Measurements from ENCODE around the gene FBXO42.
A peak's percentile ranks its signal among the peaks of the same experiment; 100 is the strongest.
"Not testable (repeated sequence)": the region's sequence is repeated elsewhere in the genome, so short reads cannot be mapped to it uniquely, and the experiment has no call there.

FBXO42 gene

DNA sequence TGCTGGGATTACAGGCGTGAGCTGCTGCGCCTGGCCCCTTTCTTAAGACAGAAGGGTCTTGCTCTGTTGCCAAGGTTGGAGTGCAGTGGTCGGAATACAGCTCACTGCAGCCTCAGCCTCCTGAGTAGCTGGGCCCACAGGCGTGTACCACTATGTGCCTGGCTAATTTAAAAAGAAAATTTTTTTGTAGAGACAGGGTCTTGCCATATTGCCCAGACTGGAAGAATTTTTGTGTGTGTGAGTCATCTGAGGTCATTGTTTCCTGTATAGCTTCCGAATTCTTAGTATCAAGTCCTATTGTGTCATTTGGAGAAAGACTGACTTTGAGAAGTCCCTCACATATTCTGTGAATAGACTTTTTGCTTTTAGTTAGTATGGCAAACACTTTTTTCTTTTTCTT is 19.4 kb upstream of the FBXO42 start:
- no peak for DNase-seq

GRCh38 chr1:16369821-16370220 is 17.5 kb upstream of the FBXO42 start:
- DNase-seq: no peak

DNA sequence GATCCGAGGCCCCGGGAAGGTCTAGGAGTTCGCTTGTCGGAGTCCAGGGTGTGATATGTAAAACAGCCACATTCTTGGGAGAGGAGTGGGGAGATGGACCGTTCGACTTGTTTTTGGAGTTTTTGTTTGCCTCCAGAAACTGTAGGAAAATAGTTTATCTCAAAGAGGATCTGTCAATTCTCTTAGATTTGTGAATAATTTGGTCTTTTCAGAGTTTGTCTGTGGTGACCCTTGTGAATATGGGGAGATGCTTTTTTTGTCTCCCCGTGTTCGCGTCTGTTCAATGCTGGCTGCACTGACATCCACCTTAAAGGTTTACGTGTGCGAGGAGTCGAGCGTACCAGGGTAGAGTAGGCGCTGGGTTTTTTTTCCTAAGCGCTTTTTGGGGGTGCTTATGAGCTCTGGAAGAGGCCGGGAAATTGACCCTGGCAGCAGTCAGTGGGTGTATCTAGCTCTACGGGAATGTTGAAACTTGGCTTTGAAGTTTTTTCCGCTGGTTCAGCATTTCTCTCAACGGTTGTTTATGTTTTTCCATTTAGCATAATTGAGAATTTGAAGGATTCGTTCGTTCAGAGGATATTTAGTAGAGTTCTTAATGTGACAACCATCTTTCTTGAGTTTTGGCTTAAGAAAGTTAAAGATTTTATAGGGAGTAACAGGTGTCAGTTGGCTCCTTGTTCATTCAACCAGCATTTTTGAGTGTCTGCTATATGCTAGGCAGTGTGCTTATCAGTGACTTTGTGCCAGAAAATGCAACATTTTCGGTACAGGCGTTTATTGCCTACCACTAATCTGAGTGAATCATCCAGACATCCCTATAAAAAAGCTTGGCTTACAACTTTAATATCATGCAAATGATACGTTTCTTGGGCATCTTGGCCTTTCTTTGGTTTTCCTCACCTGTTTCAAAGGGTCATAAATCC is 15.9 kb upstream of the FBXO42 start:
- DNase-seq: no peak

DNA sequence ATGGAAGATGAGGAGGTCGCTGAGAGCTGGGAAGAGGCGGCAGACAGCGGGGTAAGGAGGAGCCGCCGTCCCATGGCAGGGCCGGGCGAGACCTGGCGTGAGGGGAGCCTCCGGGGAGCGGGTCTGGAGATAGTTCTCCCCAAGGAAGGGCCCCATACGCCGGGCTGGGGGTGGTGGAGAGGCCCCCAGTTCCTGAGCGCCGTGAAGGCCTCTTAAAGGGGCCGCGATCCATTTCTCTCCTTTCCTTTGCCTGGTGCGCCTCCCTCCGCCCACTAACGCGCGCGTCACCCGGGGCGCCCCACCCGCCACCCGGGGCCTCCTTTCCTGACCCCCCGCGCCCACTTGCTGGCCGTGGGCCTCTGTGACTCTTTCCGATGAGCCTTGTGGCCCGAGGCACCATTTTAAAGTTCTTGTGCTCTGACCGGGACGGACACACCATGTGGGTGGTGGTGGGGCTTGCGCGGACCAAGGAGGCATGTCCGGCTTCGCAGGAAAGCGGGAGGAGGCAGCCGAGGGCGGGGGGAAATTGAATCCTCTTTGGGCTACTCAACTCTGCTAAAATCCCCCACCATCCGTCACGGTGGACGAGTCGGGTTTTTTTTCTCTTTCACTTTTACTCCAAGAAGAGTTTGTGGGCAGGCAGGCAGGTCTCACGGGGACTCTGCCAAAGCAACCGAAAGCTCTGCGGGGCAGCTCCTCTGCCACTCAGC is 15.1 kb upstream of the FBXO42 start:
- peak; percentile 80 for DNase-seq

- peak; percentile 99 for DNase-seq
Measured at GRCh38 chr1:16366722-16367257, 14.5 kb upstream of the FBXO42 start, which contains the start of gene SZRD1. Gene SZRD1, plus strand, starts transcription at chr1:16367242. Its CDS starts 16 bp downstream, at chr1:16367258.

GRCh38 chr1:16365146-16365498 is 12.8 kb upstream of the FBXO42 start:
- not testable (repeated sequence) for DNase-seq

- no peak for DNase-seq
Measured at GRCh38 chr1:16356867-16357266, 4.6 kb upstream of the FBXO42 start.

DNA sequence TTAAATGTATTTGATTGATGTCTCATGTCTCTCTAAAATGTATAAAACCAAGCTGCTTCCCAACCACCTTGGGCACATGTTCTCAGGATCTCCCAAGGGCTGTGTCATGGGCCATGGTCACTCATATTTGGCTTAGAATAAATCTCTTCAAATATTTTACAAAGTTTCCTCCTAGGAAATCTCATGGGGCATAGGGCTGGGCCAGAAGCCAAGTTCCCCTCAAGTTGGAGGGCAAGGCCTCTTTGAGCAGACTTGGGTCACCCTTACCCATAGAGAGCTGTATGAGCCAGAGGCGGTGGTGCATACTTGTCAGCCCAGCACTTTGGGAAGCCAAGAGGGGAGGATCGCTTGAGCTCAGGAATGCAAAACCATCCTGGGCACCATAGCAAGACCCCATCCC is 2.3 kb upstream of the FBXO42 start:
- no peak for DNase-seq

- no peak for DNase-seq
Measured at GRCh38 chr1:16352842-16353535, 709 bp upstream of the FBXO42 start.

DNA sequence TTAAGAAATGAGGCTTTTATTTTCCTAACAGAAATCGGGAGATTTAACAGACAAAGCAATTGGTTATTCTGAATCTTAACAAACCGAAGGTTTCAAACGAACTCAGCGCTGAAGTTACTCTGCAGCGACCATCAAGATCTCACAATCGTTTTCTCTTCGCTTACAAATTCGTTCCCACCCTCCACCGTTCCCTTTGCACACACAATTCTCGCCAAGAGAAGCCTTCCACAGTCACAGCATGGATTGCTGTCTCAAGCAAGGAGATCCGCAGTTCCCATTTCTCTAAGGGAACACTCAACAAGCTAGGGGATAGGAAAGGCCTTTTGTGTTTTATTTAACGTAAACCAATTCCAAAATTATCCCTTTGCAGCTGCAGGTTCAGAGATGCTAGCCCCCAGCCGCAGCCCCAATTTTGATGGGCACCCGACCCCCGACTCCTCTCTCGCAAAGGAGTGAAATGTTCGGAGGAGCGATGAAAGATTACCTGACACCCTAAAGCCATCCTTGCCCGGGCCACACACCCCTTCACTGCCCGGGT is 755 bp downstream of the FBXO42 start:
- DNase-seq: no peak

DNA sequence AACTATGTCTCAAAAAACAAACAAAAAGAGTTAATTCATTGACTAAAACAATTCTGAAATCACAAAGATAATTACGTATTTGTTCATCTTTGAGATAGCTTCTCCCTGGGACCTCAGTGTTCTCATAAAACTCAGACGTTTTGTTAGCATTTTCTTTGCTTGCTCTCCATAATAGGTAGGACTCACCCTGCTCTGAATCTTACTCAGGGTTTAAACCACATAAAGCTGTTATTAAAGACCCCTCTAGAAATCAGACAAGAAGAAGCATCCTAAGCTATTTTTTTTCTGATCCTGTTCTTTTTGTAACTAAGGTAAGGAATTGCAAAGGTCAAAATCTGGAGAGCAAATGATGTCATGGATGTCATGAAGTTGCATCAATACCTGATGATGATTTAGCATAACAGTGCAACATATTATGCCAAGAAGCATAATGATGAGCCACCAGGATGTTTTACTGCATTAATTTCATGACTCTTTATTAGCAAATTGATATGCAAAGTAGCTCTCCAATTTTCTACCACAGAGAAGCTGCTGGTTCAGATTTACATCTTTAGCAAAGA is 2.4 kb downstream of the FBXO42 start:
- no peak for DNase-seq

GRCh38 chr1:16348414-16349182 is 3.7 kb downstream of the FBXO42 start:
- DNase-seq: no peak

DNA sequence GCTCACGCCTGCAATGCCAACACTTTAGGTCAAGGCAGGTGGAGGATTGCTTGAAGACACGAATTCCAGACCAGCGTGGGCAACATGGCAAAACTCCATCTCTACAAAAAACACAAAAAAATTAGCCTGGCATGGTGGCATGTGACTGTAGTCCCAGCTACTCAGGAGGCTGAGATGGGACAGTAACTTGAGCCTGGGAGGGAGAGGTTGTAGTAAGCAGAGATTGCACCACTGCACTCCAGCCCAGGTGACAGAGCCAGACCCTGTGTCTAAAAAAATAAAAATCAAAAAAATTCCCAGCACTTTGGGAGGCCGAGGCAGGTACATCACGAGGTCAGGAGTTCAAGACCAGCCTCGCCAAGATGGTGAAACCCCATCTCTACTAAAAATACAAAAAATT is 9.0 kb downstream of the FBXO42 start:
- DNase-seq: not testable (repeated sequence)

GRCh38 chr1:16342331-16343062 is 9.8 kb downstream of the FBXO42 start:
- DNase-seq: no peak

- DNase-seq: no peak
Measured at GRCh38 chr1:16340673-16341072, 11.6 kb downstream of the FBXO42 start.

- no peak for DNase-seq
Measured at GRCh38 chr1:16338961-16339360, 13.3 kb downstream of the FBXO42 start.

- DNase-seq: no peak
Measured at GRCh38 chr1:16334655-16335340, 17.5 kb downstream of the FBXO42 start.

DNA sequence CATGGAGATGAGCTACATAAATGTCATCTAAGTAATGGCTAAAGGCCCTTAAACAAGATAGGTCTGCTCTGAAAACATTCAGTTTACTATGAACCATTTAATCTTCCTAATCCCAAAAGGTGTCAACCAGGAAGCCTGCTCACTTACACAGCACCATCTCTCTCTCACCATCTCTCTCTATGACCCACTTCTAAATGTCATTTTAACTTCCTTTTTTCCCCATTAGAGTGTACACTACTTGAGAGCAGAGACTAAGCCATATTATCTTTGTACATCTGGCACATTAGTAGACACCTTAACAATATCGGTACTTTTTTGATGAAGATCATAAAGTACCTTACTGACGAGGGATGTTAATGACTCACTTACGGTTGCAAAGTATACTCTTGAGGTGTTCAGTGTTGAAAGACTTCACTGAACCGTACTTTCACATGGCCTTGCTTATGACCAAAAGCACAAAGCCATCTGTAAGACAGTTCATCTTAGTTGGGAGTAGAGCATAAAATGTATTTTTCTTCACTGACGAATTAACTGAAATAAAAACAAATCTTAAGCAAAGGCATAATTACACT is 25.4 kb downstream of the FBXO42 start:
- no peak for DNase-seq

DNA sequence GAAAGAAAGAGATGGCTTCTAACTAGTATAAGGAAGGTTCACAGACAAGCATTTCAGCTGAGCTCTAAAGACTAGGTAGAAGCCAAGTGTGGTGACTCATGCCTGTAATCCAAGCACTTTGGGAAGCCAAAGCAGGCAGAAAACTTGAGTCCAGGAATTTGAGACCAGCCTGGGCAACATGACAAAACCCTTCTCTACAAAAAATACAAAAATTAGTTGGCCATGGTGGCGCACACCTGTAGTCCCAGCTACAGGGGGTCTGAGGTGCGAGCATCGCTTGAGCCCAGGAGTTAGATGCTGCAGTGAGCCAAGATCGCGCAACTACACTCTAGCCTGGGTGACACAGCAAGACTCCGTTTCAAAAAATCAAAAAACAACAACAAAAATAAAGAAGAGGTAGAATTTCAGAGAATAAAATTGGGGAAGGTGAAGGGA is 27.8 kb downstream of the FBXO42 start:
- DNase-seq: no peak
